GM21723 (cell line): ENCODE data around the gene TRIM7.
"Not testable (repeated sequence)": the region's sequence is repeated elsewhere in the genome, so short reads cannot be mapped to it uniquely, and the experiment has no call there.

Experiments
- ATAC-seq: cut with Tn5 transposase; IDR thresholded peaks from one replicate; pipeline ENCODE4 v1.9.1; 2021; ENCODE audit warnings: mild to moderate bottlenecking, moderate library complexity; ENCODE audit not compliant: unreplicated experiment

Gene TRIM7

DNA sequence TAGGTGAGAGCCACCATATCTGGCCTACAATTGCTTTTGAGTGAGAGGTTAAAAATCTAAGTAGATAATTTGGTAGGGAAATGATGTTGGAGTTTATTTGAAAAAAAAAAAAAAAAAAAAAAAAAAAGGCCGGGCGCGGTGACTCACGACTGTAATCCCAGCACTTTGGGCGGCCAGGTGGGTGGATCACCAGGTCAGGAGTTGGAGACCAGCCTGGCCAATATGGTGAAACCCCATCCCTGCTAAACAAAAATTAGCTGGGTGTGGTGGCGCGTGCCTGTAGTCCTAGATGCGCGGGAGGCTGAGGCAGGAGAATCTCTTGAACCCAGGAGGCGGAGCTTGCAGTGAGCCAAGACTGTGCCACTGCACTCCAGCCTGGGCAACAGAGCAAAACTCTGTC, 9.3 kb upstream of the TRIM7 start:
- ATAC-seq, result not testable (repeated sequence)

- no peak for ATAC-seq
These were observed 7.9 kb upstream of the TRIM7 start for GRCh38 chr5:181212934-181213333.

DNA sequence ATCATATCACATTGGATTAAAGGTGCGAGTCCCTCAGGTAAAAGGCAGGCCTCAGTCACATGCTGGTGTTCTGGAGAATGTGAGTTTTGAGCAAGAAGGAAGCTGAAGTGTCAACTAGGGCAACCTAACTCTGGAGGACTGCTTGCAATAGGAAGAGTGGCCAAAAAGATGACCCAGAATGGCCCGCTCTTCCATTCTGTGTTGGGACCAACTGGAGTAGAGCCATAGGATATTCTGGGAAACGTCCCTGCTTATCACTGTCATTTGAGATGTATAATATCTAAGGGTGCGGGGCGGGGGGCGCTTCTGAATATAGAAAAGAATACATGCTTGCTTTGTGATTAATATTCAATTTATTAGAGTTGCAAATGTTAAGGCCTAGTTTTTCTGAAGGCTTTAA, 7.1 kb upstream of the TRIM7 start:
- ATAC-seq, result no peak

- no peak for ATAC-seq
These were observed 6.2 kb upstream of the TRIM7 start for GRCh38 chr5:181211208-181211607.

GRCh38 chr5:181210698-181211097, 5.7 kb upstream of the TRIM7 start:
- not testable (repeated sequence) for ATAC-seq

- not testable (repeated sequence) for ATAC-seq
These were observed 5.2 kb upstream of the TRIM7 start for GRCh38 chr5:181210148-181210547.

DNA sequence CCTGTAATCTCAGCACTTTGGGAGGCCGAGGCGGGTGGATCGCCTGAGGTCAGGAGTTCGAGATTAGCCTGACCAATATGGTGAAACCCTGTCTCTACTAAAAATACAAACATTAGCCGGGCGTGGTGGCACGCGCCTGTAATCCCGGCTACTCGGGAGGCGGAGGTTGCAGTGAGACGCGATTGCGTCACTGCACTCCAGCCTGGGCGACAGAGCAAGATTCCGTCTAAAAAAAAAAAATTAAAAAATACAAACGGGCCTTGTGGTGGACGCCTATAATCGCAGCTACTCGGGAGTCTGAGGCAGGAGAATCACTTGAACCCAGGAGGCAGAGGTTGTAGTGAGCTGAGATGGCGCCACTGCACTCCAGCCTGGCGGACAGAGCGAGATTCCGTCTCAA, 4.0 kb upstream of the TRIM7 start:
- not testable (repeated sequence) for ATAC-seq

- no peak for ATAC-seq
These were observed 2.9 kb upstream of the TRIM7 start for GRCh38 chr5:181207960-181208253.

- ATAC-seq, result peak; percentile 38
These were observed 2.4 kb upstream of the TRIM7 start for GRCh38 chr5:181207214-181207959.

- no peak for ATAC-seq
These were observed 1.0 kb upstream of the TRIM7 start for GRCh38 chr5:181205761-181206649.

DNA sequence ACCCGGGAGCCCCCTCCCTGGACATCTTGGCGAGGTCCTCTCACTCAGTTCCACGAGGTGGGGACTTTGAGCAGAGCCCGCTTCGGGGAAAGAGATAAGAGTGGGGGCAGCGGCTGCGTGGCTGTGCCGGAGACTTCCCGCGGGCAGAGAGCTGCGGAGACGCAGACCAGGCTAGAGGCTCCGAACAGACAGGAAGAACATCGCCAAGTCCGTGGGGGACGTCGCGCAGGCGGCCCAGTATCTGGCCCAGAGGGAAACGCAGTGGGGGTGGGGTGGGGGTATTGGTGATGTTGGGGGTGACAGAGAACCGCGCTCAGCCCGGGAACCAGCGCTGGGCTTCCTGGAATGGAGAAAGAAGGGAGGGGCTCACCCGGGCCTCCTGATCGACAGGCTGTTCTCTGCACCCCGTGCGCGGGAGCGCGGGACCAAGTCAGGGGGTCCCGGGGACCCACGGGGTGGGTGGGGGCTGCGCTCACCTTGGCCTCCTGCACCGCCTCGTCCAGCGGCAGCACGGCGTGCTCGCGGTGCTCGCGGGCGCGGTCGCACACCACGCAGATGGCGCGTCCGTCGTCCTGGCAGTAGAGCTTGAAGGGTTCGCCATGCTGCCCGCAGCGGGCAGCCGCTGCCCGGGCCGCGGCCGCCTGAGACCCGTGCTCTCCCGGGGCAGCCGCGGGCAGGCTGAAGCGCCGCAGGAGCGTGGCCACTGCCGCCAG, 727 bp downstream of the TRIM7 start:
- ATAC-seq, result no peak

GRCh38 chr5:181203777-181204112, 1.3 kb downstream of the TRIM7 start:
- ATAC-seq, result no peak

- no peak for ATAC-seq
These were observed 1.8 kb downstream of the TRIM7 start for GRCh38 chr5:181203093-181203711.

DNA sequence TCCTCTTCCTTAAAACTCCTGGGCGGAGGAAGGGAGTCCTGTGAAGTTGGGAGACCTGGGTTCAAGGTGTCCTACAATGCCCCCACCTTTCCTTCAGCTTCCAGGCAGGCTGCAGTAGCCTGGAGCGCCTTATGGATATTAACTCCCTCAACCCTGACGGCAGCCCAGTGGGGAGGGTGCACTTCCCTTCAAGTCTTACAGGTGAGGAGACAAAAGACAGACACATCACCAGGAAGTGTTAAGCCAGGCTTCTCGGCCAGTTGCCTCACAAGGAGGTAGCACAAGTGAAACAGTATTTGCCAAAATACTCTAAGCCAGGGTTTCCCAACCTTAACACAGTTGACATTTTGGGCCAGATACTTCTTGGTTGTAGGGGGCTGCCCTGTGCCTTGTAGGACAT, 4.2 kb downstream of the TRIM7 start:
- no peak for ATAC-seq

DNA sequence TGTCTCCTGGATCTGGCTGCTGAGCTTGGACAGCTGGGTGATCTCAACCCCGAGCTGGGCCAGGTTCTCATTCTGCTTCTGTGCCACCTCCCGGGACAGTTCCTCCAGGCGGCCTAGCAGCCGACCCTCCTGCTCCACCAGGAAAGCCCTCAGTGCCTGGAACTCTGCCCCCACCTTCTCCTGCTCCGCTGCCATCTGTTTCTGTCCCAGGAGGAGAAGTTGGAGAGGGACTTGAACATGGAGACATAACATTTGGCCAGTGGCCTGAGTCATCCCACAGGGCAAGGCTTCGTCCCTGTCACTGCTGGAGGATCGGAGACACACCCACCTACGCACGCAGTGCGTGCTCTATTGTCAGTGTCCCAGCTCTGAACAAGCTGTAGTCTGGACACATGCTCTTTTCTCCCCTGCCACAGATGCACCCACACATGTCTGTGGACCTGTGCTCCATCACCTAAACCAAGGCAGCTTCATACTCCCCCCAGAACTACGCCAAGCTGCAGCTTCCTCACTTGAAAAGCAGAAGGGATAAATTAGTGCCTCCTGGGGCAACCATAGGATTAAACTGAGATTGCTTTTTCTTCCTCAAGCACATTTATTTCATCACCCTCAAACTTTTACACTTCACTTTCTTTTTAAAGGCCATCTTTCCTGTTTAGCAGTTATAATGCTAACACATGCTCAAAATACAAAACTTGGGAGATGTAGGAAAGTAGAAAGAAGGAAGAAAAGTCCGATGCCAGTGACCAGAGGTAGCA, 4.9 kb downstream of the TRIM7 start:
- no peak for ATAC-seq

DNA sequence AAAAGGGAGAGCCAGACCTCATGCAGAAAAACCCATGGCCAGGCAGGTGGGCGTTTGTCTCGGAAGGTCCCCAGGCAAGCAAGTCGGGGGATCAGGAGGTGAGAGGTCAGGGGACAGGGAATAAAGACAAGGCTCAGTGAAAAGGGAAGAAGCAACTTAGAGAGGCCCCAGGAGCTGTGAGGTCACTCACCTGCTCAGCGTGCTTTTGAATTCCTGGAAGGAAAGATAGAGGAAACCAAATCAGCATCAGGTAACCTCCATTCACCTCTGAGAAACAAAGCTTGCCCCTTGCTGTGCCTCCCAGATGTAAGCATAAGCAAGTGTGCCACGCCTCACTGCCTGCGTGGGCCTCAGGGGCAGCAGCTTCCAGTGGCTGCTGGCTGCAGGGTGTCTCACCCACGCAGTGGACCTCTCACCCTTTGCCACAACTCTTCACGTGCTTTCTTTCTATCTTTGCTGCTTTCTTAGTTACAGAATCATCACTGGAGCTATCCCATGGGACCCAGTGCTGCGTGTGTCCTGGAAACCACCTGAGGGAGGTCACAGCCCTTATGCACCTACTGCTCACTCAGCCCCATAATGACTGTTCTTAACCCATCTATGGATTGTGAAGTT, 6.0 kb downstream of the TRIM7 start:
- peak; percentile 61 for ATAC-seq

GRCh38 chr5:181198106-181198685, 6.8 kb downstream of the TRIM7 start:
- no peak for ATAC-seq

DNA sequence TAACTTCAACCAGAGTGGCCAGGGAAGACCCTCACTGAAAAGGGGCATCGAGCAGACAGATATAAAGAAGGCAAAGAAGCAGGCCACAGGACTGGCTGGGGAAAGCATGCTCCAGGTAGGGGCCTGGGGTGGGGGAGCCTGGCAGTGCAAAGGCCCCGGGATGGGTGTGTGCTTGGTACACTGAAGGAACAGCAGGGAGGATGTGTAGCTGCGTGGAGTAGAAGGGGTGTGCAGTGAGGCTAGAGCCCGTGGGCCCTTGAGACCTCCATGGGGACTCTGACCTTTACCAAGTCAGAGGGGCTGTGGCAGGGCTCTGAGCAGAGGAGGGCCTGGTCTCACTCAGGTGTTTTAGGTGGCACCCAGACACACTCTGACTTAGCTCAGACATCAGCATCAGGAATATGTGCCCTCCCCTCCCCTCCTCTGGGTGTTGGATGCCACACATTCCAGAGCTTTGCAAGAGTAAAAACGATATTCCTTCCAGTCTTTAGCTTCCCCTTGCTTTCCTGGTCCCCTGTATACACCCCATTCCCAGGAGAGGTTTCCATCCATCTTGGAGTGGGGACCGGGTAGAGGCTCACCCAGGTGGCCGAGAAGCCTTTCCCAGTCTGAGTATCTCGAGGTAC, 7.6 kb downstream of the TRIM7 start:
- ATAC-seq, result no peak

DNA sequence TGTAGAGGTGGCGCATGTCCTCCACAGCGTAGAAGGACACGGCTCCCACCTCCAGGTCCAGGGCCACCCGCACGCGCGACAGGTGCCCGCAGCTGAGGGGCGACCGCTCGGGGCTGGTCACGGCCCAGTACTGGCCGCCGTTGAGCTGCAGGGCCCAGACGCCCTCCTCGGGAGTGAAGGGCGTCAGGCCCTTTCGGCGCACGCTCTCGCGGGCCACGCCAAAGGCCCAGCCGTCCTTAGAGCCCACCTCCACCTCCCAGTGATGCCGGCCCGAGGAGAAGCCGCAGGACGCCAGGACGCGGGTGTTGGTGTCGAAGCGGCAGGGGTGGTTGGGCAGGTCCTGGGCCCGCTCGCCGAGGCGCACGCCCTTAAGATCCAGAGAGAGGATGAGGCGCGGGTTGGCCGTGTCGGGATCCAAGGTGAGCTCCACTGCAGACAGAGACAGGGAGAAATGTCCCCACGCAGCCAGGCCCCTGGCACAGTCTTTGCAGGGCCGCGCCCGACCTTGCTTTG, 9.7 kb downstream of the TRIM7 start:
- ATAC-seq, result no peak
